Breast epithelium (tissue), 3 donors: ENCODE measurements around the gene FCRL2.

Experiments used
- CTCF ChIP-seq, 3 donors: fragments of 450-650 bp; IDR thresholded peaks; one replicate each; pipeline ENCODE4 v1.5.1; 2016 to 2017; ENCODE audit warnings: antibody characterized with exemption in 3 of 3, mild to moderate bottlenecking in 3 of 3, moderate library complexity in 3 of 3
- POLR2AphosphoS5 ChIP-seq, 3 donors: sonication (generic); formaldehyde crosslinking; IDR thresholded peaks; one replicate each; pipeline ENCODE4 v1.6.1; 2017; ENCODE audit warnings: antibody characterized with exemption in 3 of 3

- TF ChIP-seq POLR2AphosphoS5 (IDR thresholded peaks at IDR 0.05) (no peak), CTCF (IDR thresholded peaks at IDR 0.05) (no peak)
Measured at GRCh38 chr1:157782931-157783330, 6.0 kb upstream of the FCRL2 start.
